Measurements from ENCODE around the gene FAM83C.
"Not testable (repeated sequence)": the region's sequence is repeated elsewhere in the genome, so short reads cannot be mapped to it uniquely, and the experiment has no call there.

FAM83C gene

DNA sequence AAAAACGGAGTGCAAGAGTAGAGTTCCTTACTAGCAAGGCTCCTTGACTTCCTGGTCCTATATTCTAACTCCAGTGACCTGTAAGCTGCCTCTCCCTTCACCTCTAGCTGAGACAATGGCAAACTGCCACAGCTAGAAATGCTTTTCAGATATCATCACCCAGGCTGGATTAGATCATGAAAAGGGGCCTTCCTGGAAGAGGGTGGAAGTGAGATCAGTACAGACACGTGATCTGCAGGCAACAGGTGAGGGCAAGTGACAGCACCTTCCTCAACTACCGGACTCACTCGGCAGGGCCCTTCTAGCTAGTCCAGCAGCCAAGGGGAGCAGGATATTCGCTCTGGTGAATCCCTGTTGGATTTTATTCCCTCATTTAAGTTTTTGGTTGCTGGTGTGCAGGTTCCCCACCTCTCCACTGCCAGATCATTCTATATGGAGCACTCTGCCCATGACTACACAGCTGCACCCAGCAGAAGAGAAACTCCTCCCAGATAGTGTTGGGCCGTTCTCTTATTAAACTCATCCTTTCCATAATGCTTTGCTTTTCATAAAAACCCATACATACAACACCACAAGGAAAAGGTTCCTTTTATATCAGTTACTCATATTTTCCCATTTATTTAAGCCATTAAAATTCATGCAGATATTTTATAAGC lies 26.4 kb upstream of the FAM83C start:
- H3K4me3 ChIP-seq (ENCODE audit: control insufficient read depth, low read depth, low read length), result no peak overlapping the region
- TF ChIP-seq, protein P1, sequence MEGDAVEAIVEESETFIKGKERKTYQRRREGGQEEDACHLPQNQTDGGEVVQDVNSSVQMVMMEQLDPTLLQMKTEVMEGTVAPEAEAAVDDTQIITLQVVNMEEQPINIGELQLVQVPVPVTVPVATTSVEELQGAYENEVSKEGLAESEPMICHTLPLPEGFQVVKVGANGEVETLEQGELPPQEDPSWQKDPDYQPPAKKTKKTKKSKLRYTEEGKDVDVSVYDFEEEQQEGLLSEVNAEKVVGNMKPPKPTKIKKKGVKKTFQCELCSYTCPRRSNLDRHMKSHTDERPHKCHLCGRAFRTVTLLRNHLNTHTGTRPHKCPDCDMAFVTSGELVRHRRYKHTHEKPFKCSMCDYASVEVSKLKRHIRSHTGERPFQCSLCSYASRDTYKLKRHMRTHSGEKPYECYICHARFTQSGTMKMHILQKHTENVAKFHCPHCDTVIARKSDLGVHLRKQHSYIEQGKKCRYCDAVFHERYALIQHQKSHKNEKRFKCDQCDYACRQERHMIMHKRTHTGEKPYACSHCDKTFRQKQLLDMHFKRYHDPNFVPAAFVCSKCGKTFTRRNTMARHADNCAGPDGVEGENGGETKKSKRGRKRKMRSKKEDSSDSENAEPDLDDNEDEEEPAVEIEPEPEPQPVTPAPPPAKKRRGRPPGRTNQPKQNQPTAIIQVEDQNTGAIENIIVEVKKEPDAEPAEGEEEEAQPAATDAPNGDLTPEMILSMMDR (conservative IDR thresholded peaks at IDR 0.05; ENCODE audit: control insufficient read depth, insufficient read depth, low read depth, low read length), result no peak
- DNase-seq (ENCODE audit: low read depth), result peak; percentile 82

DNA sequence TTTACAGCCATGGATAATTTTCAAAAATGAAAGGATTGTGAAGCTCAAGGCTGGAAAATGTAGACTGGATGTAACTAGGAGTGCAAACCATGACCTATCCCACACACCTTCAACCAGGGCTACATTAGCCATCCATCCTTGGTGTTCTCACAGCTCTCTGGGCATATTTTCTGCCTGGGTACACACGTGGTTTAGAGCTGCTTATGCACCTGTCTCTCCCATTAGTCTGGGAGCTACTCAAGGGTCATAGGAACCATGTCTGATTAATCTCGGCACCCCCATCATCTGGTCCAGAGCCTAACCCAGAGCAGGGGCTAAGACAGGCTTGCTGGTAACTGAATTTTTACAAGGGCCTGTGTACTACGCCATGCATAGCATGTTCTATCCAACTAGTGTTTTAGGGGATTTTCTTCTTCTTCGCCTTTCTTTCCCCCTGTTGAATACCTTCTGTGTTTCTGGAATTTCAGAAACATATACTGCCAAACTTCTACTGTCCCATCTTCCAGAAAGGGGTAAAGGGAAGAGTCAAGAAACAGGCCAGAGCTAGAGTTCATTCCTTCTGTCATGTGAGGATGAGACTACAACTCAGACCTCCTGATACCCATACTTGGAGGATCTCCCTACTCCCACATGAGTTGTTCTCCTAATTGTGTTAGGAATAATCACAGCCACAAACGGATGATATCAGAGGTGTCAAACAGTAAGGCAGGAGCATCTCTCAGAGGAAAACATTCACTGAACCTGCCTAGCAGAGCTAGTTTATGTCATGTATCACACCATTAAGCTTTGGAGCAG lies 25.4 kb upstream of the FAM83C start:
- no peak overlapping the region for H3K4me3 ChIP-seq (ENCODE audit: control insufficient read depth, low read depth, low read length)
- DNase-seq (ENCODE audit: low read depth), result no peak
- TF ChIP-seq, protein P1 (conservative IDR thresholded peaks at IDR 0.05; ENCODE audit: control insufficient read depth, insufficient read depth, low read depth, low read length), result no peak

DNA sequence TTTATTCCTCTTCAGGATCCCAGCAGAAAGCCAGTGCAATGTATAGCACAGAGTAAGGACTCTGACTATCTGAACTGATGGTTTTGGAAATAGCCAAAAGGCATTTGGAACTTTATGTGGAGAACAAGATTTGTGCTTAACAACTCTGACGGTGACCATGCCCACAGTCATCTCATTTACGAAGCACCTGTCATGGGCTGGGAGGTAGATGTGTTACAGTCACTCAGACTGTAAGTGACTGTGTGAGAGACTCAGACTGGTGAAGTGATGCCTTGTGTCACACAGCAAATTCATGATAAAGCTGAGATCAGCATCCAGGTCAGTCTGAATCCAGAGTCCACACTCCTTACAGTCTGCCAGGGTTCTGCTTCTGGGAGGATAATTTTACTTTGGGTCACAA lies 23.9 kb upstream of the FAM83C start:
- H3K4me3 ChIP-seq (ENCODE audit: control insufficient read depth, low read depth, low read length), result no peak overlapping the region
- TF ChIP-seq, protein P1 (conservative IDR thresholded peaks at IDR 0.05; ENCODE audit: control insufficient read depth, insufficient read depth, low read depth, low read length), result no peak
- DNase-seq (ENCODE audit: low read depth), result no peak

DNA sequence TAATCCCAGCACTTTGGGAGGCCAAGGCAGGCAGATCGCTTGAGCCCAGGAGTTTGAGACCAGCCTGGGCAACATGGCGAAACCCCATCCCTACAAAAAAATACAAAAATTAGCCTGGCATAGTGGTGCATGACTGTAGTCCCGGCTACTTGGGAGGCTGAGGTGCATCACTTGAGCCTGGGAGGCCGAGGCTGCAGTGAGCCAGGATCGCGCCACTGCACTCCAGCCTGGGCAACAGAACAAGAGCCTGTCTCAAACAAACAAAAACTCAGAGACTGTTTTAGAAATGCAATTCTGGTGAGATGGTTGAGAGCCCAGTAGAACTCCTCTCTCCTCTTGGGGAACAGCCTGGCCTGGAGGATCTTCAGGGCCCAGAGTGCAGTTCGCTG lies 23.4 kb upstream of the FAM83C start:
- H3K4me3 ChIP-seq (ENCODE audit: control insufficient read depth, low read depth, low read length), result not testable (repeated sequence)
- DNase-seq (ENCODE audit: low read depth), result peak; percentile 70

DNA sequence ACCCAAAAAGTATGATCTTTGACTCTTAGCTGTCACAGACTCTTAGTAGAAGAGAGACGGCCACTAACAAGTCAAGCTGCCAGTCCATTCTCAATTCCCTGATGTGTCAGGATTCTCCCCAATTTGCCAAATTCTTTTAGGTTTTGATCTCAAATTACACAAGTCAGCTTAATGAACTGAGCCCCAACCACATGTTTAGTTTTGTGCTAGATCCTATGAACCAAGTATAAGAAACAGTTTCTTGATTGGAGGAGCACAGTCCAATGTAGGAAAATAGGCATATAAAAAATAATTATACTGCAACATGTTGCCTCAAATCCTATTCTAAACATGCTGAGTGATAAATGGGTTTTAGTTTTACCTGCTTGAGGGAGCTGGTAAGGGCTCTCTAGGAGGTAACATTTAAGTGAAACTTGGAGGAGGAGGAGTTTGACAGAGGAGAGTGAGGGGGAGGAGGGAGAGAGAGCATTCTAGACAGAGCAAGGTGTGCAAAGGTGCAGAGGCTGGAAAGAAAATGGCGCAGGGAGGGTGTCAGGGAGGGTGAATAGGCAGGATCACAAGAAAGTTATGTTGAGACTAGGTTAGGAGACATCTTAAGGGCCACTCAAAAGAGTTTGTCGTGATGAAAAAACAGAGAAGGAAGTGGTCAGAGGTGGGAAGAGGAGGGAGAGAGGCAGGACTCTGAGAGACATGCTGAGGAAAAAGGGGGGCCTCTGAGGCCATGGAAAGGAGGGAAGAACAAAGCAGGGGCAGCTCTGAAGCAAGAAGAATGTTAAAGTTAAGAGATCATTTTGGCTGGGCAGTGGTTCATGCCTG lies 22.8 kb upstream of the FAM83C start:
- no peak overlapping the region for H3K4me3 ChIP-seq (ENCODE audit: control insufficient read depth, low read depth, low read length)
- TF ChIP-seq, protein P1 (conservative IDR thresholded peaks at IDR 0.05; ENCODE audit: control insufficient read depth, insufficient read depth, low read depth, low read length), result no peak
- DNase-seq (ENCODE audit: low read depth), result peak; percentile 55

DNA sequence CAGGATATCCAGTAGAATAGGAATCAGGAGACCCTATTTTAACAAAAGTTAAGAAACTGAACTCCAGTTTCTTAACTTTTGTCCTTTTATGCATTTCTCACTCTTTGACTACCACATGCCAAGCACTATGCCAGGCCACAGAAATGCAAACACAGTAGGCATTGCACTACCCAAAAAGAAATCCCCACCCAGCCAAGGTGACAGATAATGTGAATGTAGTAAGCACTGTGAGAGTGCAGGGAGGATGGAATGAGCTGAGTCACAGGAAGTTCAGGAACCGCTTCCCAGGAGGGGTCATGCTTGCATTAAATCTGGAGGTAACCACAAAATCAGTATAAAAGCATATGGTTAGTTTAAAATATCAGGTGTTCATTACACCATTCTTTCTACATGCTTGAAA lies 20.1 kb upstream of the FAM83C start:
- peak; percentile 87 for DNase-seq (ENCODE audit: low read depth)
- no peak overlapping the region for H3K4me3 ChIP-seq (ENCODE audit: control insufficient read depth, low read depth, low read length)
- TF ChIP-seq, protein P1 (conservative IDR thresholded peaks at IDR 0.05; ENCODE audit: control insufficient read depth, insufficient read depth, low read depth, low read length), result no peak

DNA sequence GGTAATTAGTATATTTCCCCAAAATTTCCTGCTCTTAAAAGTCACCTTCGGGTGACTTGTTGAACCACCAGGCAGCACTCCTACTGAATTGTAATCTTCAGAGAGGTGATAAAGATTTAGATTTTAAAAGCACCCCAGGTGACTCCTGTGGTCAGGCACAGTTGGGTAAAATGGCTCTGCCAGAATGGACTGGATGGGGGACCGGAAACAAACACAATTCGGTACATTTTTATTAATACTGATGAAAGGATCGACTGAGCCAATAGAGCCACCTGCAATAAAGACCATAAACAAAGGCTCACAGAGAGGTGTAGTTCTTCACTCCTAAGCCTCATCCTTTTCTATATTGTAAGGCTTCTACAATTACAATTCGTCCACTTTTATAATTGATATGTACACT lies 19.6 kb upstream of the FAM83C start:
- DNase-seq (ENCODE audit: low read depth), result no peak
- TF ChIP-seq, protein P1 (conservative IDR thresholded peaks at IDR 0.05; ENCODE audit: control insufficient read depth, insufficient read depth, low read depth, low read length), result no peak
- no peak overlapping the region for H3K4me3 ChIP-seq (ENCODE audit: control insufficient read depth, low read depth, low read length)
